Activated B cell treated with CpG ODN at 0.5 μM for 24 hours (primary cell): ENCODE measurements around the gene RPRD1B. TPM values are rescaled to one million over a fixed set of nuclear protein-coding genes. Genes with fewer than 3 reads are reported as not detected.

Source experiments
- ATAC-seq: fragments of 200-7000 bp; cut with Tn5 transposase; one replicate; pipeline ENCODE4 v1.10.0; 2021; ENCODE audit warnings: low read depth, mild to moderate bottlenecking, moderate library complexity
- CTCF ChIA-PET: fragments of 350-600 bp; sonication (Branson Sonifier 250); formaldehyde crosslinking; loops from one replicate; lab custom pipeline; 2021; ENCODE audit warnings: antibody characterized with exemption; lab: Charles Lee
- POLR2A ChIA-PET: fragments of 350-600 bp; sonication (Branson Sonifier 250); formaldehyde crosslinking; loops from one replicate; lab custom pipeline; 2021; ENCODE audit warnings: antibody characterized with exemption; lab: Charles Lee
- DNase-seq: peaks from one replicate; pipeline ENCODE4 v3.0.0; 2022
- H3K27ac Mint-ChIP-seq: one replicate; pipeline ENCODE4 v1.8.0; 2020; ENCODE audit warnings: mixed read lengths
- H3K27me3 Mint-ChIP-seq: one replicate; pipeline ENCODE4 v1.8.0; 2021; ENCODE audit warnings: mixed read lengths
- H3K36me3 Mint-ChIP-seq: one replicate; pipeline ENCODE4 v1.8.0; 2021; ENCODE audit warnings: low read depth, mixed read lengths
- H3K4me1 Mint-ChIP-seq: one replicate; pipeline ENCODE4 v1.8.0; 2021; ENCODE audit warnings: mixed read lengths
- H3K4me3 Mint-ChIP-seq: one replicate; pipeline ENCODE4 v1.8.0; 2020; ENCODE audit warnings: mild to moderate bottlenecking, mixed read lengths
- H3K9me3 Mint-ChIP-seq: one replicate; pipeline ENCODE4 v1.8.0; 2020; ENCODE audit warnings: mixed read lengths
- intact Hi-C: fragments of 100-400 bp; cut with micrococcal nuclease; formaldehyde crosslinking; loops from one replicate; pipeline ENCODE4 v1.15.1; 2024
- total RNA-seq: library from RNA; stranded (reverse); gene quantifications from 2 replicates; pipeline ENCODE4 v1.2.3, GENCODE V29; 2022
- TF ChIP-seq, protein P1 (sequence below): fragments of 200-600 bp; IDR thresholded peaks from one replicate; pipeline ENCODE4 v1.8.0; 2022; ENCODE audit warnings: antibody characterized with exemption, mild to moderate bottlenecking

Gene RPRD1B
- total RNA-seq, 1 donor from 2014 or later = 38.4 TPM

DNA sequence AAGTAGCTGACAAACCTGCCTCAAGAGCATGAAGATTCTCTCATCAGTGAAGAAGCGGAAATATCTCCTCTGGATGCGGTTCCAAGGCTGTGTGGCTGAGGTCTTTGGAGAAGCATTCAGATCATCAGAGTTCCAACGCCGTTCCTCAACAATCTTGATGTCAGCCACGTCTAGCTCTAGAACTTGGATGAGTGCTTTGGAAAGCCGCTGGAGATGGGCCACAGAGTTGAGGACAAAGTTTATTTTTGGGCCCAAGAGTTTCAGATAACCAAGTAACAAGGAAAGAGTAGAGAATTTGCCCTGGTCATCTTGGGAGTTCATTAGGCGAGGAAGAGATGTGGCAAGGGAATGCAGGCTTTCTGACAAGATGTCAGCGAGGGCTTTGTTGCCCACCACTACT lies 21.2 kb upstream of the RPRD1B start:
- Mint-ChIP-seq H3K9me3 (no peaks in the 10 kb centered on the region), H3K27me3 (no peaks in the 10 kb centered on the region), H3K4me3 (no peak overlapping the region), H3K4me1 (peaks cover 1% of the 10 kb centered on the region), H3K27ac (no peak overlapping the region), H3K36me3 (peaks cover 79% of the 10 kb centered on the region)
- DNase-seq (no peak), ATAC-seq (no peak)
- intact Hi-C loops = no loop called here
- CTCF ChIA-PET = no interaction called here
- POLR2A ChIA-PET = interaction anchor here (0.8 kb wide), 1 partner anchor 21 kb away, joined by 3 read pairs; the partner anchor contains the start of gene TTI1
- TF ChIP-seq, protein P1, sequence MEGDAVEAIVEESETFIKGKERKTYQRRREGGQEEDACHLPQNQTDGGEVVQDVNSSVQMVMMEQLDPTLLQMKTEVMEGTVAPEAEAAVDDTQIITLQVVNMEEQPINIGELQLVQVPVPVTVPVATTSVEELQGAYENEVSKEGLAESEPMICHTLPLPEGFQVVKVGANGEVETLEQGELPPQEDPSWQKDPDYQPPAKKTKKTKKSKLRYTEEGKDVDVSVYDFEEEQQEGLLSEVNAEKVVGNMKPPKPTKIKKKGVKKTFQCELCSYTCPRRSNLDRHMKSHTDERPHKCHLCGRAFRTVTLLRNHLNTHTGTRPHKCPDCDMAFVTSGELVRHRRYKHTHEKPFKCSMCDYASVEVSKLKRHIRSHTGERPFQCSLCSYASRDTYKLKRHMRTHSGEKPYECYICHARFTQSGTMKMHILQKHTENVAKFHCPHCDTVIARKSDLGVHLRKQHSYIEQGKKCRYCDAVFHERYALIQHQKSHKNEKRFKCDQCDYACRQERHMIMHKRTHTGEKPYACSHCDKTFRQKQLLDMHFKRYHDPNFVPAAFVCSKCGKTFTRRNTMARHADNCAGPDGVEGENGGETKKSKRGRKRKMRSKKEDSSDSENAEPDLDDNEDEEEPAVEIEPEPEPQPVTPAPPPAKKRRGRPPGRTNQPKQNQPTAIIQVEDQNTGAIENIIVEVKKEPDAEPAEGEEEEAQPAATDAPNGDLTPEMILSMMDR = no peak

DNA sequence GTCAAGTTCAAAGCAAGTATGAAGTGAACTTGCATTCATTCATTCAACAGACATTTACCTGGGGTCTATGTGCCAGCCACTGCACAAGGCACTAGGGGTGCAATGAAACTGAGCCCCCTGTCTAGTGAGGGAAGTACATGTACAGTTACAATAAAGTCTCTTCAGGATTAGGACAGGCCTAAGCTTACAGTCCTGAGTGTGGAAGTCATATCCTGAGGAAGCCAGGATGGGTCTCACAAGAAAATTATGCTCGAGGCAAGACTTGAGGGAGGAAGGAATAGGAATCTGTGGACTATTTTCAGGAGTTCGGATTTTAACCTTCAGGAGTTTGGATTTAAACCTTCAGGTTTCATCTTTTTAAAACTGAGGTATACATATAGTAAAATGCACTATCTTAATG lies 19.7 kb upstream of the RPRD1B start:
- H3K4me3 Mint-ChIP-seq = no peak overlapping the region
- ATAC-seq (no peak), DNase-seq (no peak)
- intact Hi-C loops = no loop called here
- TF ChIP-seq, protein P1 = no peak
- H3K4me1 Mint-ChIP-seq = peaks cover 1% of the 10 kb centered on the region
- peaks cover 83% of the 10 kb centered on the region for H3K36me3 Mint-ChIP-seq
- no peak overlapping the region for H3K27ac Mint-ChIP-seq
- CTCF ChIA-PET = no interaction called here
- POLR2A ChIA-PET = no interaction called here
- H3K27me3 Mint-ChIP-seq = no peaks in the 10 kb centered on the region
- peaks cover 4% of the 10 kb centered on the region for H3K9me3 Mint-ChIP-seq

DNA sequence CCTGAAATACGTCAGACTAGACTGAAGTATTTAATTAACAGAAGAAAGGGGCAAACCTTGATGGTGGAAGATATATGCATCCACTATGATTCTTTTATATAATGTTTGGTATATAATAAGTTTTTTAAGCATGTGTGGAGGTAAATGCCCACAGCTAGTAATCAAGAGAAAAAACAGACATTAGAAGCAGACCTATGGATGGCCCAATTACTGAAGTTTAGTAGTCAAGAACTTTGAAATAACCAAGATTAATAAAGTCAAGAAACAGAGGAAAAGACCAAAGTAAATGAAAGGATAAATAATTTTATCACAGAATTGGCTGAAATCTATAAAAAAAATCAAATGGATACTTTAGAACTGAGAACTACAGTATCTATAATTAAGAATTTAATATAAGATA lies 15.6 kb upstream of the RPRD1B start:
- Mint-ChIP-seq H3K36me3 (peaks cover 73% of the 10 kb centered on the region), H3K4me1 (peaks cover 5% of the 10 kb centered on the region), H3K4me3 (no peak overlapping the region), H3K9me3 (peaks cover 8% of the 10 kb centered on the region), H3K27me3 (no peaks in the 10 kb centered on the region), H3K27ac (no peak overlapping the region)
- ATAC-seq (no peak), DNase-seq (no peak)
- intact Hi-C loops = no loop called here
- ChIA-PET POLR2A (no interaction called here), CTCF (no interaction called here)
- TF ChIP-seq, protein P1 = no peak

- ChIA-PET POLR2A (no interaction called here), CTCF (no interaction called here)
- ATAC-seq = no peak
- no peak for DNase-seq
- no peaks in the 10 kb centered on the region for H3K27me3 Mint-ChIP-seq
- H3K4me1 Mint-ChIP-seq = peaks cover 6% of the 10 kb centered on the region
- H3K27ac Mint-ChIP-seq = no peak overlapping the region
- H3K9me3 Mint-ChIP-seq = peaks cover 8% of the 10 kb centered on the region
- intact Hi-C loops = no loop called here
- no peak overlapping the region for H3K4me3 Mint-ChIP-seq
- TF ChIP-seq, protein P1 = no peak
- peaks cover 71% of the 10 kb centered on the region for H3K36me3 Mint-ChIP-seq
Observed at GRCh38 chr20:38018385-38018784, 15.2 kb upstream of the RPRD1B start.

DNA sequence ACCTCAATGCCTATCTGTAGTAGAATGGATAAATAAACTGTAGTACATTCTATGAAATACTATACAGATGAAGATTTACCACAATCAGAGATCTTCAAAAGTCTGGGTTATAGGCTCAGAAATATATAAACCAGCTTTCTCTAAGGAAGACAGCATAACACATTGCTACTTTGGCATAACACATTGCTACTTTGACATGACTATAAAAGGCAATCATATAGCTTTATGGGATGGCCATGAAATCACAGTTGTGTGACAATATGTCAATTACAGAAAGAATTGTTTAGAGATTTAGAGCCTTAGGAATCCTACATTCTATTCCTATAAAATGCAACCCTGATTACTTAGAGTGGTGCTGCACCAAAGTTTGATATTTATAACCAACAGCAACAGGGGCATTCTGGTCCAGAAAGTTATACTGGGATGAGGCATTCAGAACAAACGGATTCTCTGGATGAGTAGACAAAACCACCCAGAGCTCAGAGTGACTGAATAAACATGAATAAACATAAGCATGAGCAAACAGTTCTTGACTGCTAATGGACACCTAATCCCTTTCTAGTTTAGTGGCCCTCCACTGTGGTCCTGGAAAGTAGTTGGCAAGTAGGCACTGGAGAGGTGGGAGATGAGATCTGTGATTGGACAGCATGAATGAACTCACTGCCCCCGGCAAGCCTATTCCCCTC lies 12.3 kb upstream of the RPRD1B start:
- H3K4me3 Mint-ChIP-seq = no peak overlapping the region
- H3K4me1 Mint-ChIP-seq = peaks cover 15% of the 10 kb centered on the region
- H3K27me3 Mint-ChIP-seq = no peaks in the 10 kb centered on the region
- no peak for ATAC-seq
- TF ChIP-seq, protein P1 = no peak
- H3K36me3 Mint-ChIP-seq = peaks cover 51% of the 10 kb centered on the region
- peaks cover 8% of the 10 kb centered on the region for H3K9me3 Mint-ChIP-seq
- POLR2A ChIA-PET = no interaction called here
- intact Hi-C loops = no loop called here
- DNase-seq = no peak
- no peak overlapping the region for H3K27ac Mint-ChIP-seq
- CTCF ChIA-PET = no interaction called here
